CD4-positive, alpha-beta memory T cell (primary cell): ENCODE data around the gene MUC4. TPM values are rescaled to one million over a fixed set of nuclear protein-coding genes. Genes with fewer than 3 reads are reported as not detected.
"Not testable (repeated sequence)": the region's sequence is repeated elsewhere in the genome, so short reads cannot be mapped to it uniquely, and the experiment has no call there.

Experiments
- CTCF ChIA-PET: fragments of 350-600 bp; sonication (Branson Sonifier 250); formaldehyde crosslinking; loops from one replicate; lab custom pipeline; 2021; ENCODE audit warnings: inconsistent platforms; ENCODE audit not compliant: partially characterized antibody; lab: Charles Lee
- POLR2A ChIA-PET: fragments of 350-600 bp; sonication (Branson Sonifier 250); formaldehyde crosslinking; loops from one replicate; lab custom pipeline; 2021; ENCODE audit not compliant: partially characterized antibody; lab: Charles Lee
- DNase-seq, 5 donors: peaks; one replicate each; pipeline versions ENCODE4 v3.0.0 to v3.0.0-alpha.2; 2020 to 2022; ENCODE audit warnings: mixed read lengths in 1 of 5
- H3K27ac ChIP-seq: one replicate; pipeline ENCODE4 v1.7.0; 2013; ENCODE audit warnings: low read depth, low read length
- H3K27me3 ChIP-seq: 2 replicates; pipeline ENCODE4 v1.7.0; 2013; ENCODE audit warnings: mild to moderate bottlenecking, low read length, moderate library complexity; ENCODE audit not compliant: insufficient read depth
- H3K36me3 ChIP-seq: 2 replicates; pipeline ENCODE4 v1.7.0; 2013; ENCODE audit warnings: mild to moderate bottlenecking, low read length, moderate library complexity; ENCODE audit not compliant: insufficient read depth
- H3K4me1 ChIP-seq: 2 replicates; pipeline ENCODE4 v1.7.0; 2013; ENCODE audit warnings: mild to moderate bottlenecking, low read length, moderate library complexity; ENCODE audit not compliant: insufficient read depth
- H3K4me3 ChIP-seq, 2 donors: one replicate each; pipeline ENCODE4 v1.7.0; 2013; ENCODE audit warnings: low read length in 2 of 2, mild to moderate bottlenecking in 1 of 2
- H3K9me3 ChIP-seq, 2 donors: one replicate each; pipeline ENCODE4 v1.7.0; 2013; ENCODE audit warnings: low read length in 2 of 2, control low read depth in 1 of 2; ENCODE audit not compliant: control insufficient read depth in 1 of 2
- H3K27ac Mint-ChIP-seq, 7 donors: one replicate each; pipeline ENCODE4 v1.8.0; 2020 to 2021; ENCODE audit warnings: mixed read lengths in 7 of 7, mild to moderate bottlenecking in 6 of 7, inconsistent platforms in 3 of 7, moderate library complexity in 3 of 7
- H3K27me3 Mint-ChIP-seq, 2 donors: one replicate each; pipeline ENCODE4 v1.8.0; 2020 to 2021; ENCODE audit warnings: mixed read lengths in 2 of 2
- H3K36me3 Mint-ChIP-seq, 2 donors: one replicate each; pipeline ENCODE4 v1.8.0; 2020 to 2021; ENCODE audit warnings: mixed read lengths in 2 of 2, inconsistent platforms in 1 of 2, mild to moderate bottlenecking in 1 of 2
- H3K4me1 Mint-ChIP-seq, 4 donors: one replicate each; pipeline ENCODE4 v1.8.0; 2020 to 2021; ENCODE audit warnings: mixed read lengths in 4 of 4, mild to moderate bottlenecking in 1 of 4
- H3K4me3 Mint-ChIP-seq, 8 donors: one replicate each; pipeline ENCODE4 v1.8.0; 2020 to 2021; ENCODE audit warnings: mixed read lengths in 8 of 8, mild to moderate bottlenecking in 7 of 8, moderate library complexity in 6 of 8, inconsistent platforms in 3 of 8
- H3K9me3 Mint-ChIP-seq, 8 donors: one replicate each; pipeline ENCODE4 v1.8.0; 2020 to 2021; ENCODE audit warnings: mixed read lengths in 8 of 8, mild to moderate bottlenecking in 5 of 8, inconsistent platforms in 3 of 8, moderate library complexity in 1 of 8
- intact Hi-C: fragments of 100-400 bp; cut with micrococcal nuclease; formaldehyde crosslinking; loops from one replicate; pipeline ENCODE4 v1.15.1; 2023
- polyA plus RNA-seq, 2 donors: library from polyadenylated mRNA; unstranded; fragments of 300-500 nt; fragmentation: Illumina TruSeq; gene quantifications; one replicate each; pipeline ENCODE4 v1.2.3, GENCODE V29; 2021
- total RNA-seq, 2 experiments: library from RNA; stranded (reverse); gene quantifications; one replicate each; pipeline ENCODE4 v1.2.3, GENCODE V29; 2021

Gene MUC4
- total and polyA plus RNA-seq, 4 experiments from 2014 or later = not detected

GRCh38 chr3:195777975-195778374, 33.8 kb downstream of the MUC4 start:
- H3K4me3 Mint-ChIP-seq = peak overlapping the region in 3 of 8 donors; percentile 48 to 49 (median 49)
- H3K9me3 Mint-ChIP-seq = peaks cover 4 to 49% (median 32%) of the 10 kb centered on the region in 8 donors
- H3K27ac Mint-ChIP-seq = peak overlapping the region in 2 of 7 donors; percentile 31 to 68
- Histone ChIP-seq H3K4me1 (no peaks in the 10 kb centered on the region), H3K4me3 (no peak overlapping the region), H3K27ac (no peak overlapping the region), H3K27me3 (no peaks in the 10 kb centered on the region), H3K9me3 (peaks cover 0 to 4% of the 10 kb centered on the region in 2 donors), H3K36me3 (no peaks in the 10 kb centered on the region)
- H3K27me3 Mint-ChIP-seq = no peaks in the 10 kb centered on the region
- peaks cover 2 to 12% of the 10 kb centered on the region in 2 donors for H3K36me3 Mint-ChIP-seq
- no peak for DNase-seq
- intact Hi-C loops = no loop called here
- ChIA-PET CTCF (no interaction called here), POLR2A (no interaction called here)
- peaks cover 37 to 47% (median 40%) of the 10 kb centered on the region in 4 donors for H3K4me1 Mint-ChIP-seq

GRCh38 chr3:195774917-195775316, 36.8 kb downstream of the MUC4 start:
- no peaks in the 10 kb centered on the region for H3K9me3 ChIP-seq
- DNase-seq = no peak
- CTCF ChIA-PET = no interaction called here
- H3K4me1 Mint-ChIP-seq = peaks cover 11 to 19% (median 12%) of the 10 kb centered on the region in 4 donors
- H3K36me3 Mint-ChIP-seq = no peaks in the 10 kb centered on the region
- H3K27ac ChIP-seq = no peak overlapping the region
- no peak overlapping the region for H3K4me3 Mint-ChIP-seq
- H3K9me3 Mint-ChIP-seq = peaks cover 2 to 21% (median 11%) of the 10 kb centered on the region in 8 donors
- intact Hi-C loops = no loop called here
- H3K36me3 ChIP-seq = no peaks in the 10 kb centered on the region
- no peaks in the 10 kb centered on the region for H3K27me3 ChIP-seq
- no peaks in the 10 kb centered on the region for H3K27me3 Mint-ChIP-seq
- no peaks in the 10 kb centered on the region for H3K4me1 ChIP-seq
- H3K27ac Mint-ChIP-seq = peak overlapping the region in 1 of 7 donors; percentile 38
- POLR2A ChIA-PET = no interaction called here
- no peak overlapping the region for H3K4me3 ChIP-seq

- H3K36me3 ChIP-seq = no peaks in the 10 kb centered on the region
- H3K4me1 ChIP-seq = no peaks in the 10 kb centered on the region
- H3K9me3 Mint-ChIP-seq = peaks cover 0 to 12% (median 8%) of the 10 kb centered on the region in 8 donors
- H3K27ac ChIP-seq = no peak overlapping the region
- H3K27ac Mint-ChIP-seq = no peak overlapping the region
- CTCF ChIA-PET = no interaction called here
- no peaks in the 10 kb centered on the region for H3K27me3 Mint-ChIP-seq
- peaks cover 2 to 10% (median 4%) of the 10 kb centered on the region in 4 donors for H3K4me1 Mint-ChIP-seq
- no peak overlapping the region for H3K4me3 ChIP-seq
- H3K36me3 Mint-ChIP-seq = no peaks in the 10 kb centered on the region
- H3K9me3 ChIP-seq = no peaks in the 10 kb centered on the region
- H3K27me3 ChIP-seq = no peaks in the 10 kb centered on the region
- POLR2A ChIA-PET = no interaction called here
- no peak overlapping the region for H3K4me3 Mint-ChIP-seq
- no peak for DNase-seq
- intact Hi-C loops = no loop called here
Measured at GRCh38 chr3:195773956-195774537, 37.7 kb downstream of the MUC4 start.

- Histone ChIP-seq H3K27me3 (no peaks in the 10 kb centered on the region), H3K27ac (no peak overlapping the region), H3K36me3 (no peaks in the 10 kb centered on the region), H3K4me3 (no peak overlapping the region), H3K9me3 (no peaks in the 10 kb centered on the region), H3K4me1 (no peaks in the 10 kb centered on the region)
- intact Hi-C loops = no loop called here
- DNase-seq = peak in 1 of 5 donors; percentile 47
- Mint-ChIP-seq H3K4me3 (no peak overlapping the region), H3K27me3 (no peaks in the 10 kb centered on the region), H3K9me3 (peaks cover 0 to 2% (median 0%) of the 10 kb centered on the region in 8 donors), H3K27ac (peak overlapping the region in 1 of 7 donors; percentile 35), H3K4me1 (no peaks in the 10 kb centered on the region), H3K36me3 (no peaks in the 10 kb centered on the region)
- ChIA-PET CTCF (no interaction called here), POLR2A (no interaction called here)
Measured at GRCh38 chr3:195771646-195772300, 40.0 kb downstream of the MUC4 start.

GRCh38 chr3:195770841-195771645, 40.7 kb downstream of the MUC4 start:
- H3K27ac ChIP-seq, H3K36me3 Mint-ChIP-seq, H3K4me1 Mint-ChIP-seq, H3K36me3 ChIP-seq, H3K27me3 ChIP-seq, H3K4me1 ChIP-seq, CTCF ChIA-PET, H3K9me3 Mint-ChIP-seq, H3K4me3 ChIP-seq, intact Hi-C loops, H3K9me3 ChIP-seq, H3K27me3 Mint-ChIP-seq, POLR2A ChIA-PET, H3K4me3 Mint-ChIP-seq: not testable (repeated sequence)
- peak in 1 of 5 donors; percentile 33 for DNase-seq
- peak overlapping the region in 1 of 7 donors; percentile 52 for H3K27ac Mint-ChIP-seq

- Histone ChIP-seq H3K4me1 (no peaks in the 10 kb centered on the region), H3K27me3 (no peaks in the 10 kb centered on the region), H3K27ac (no peak overlapping the region), H3K4me3 (no peak overlapping the region), H3K36me3 (no peaks in the 10 kb centered on the region), H3K9me3 (no peaks in the 10 kb centered on the region)
- Mint-ChIP-seq H3K4me3 (no peak overlapping the region), H3K9me3 (peaks cover 0 to 2% (median 0%) of the 10 kb centered on the region in 8 donors), H3K27ac (peak overlapping the region in 1 of 7 donors; percentile 52), H3K36me3 (no peaks in the 10 kb centered on the region), H3K4me1 (no peaks in the 10 kb centered on the region), H3K27me3 (peaks cover 0 to 5% of the 10 kb centered on the region in 2 donors)
- ChIA-PET CTCF (no interaction called here), POLR2A (no interaction called here)
- intact Hi-C loops = no loop called here
- no peak for DNase-seq
Measured at GRCh38 chr3:195770081-195770840, 41.5 kb downstream of the MUC4 start.

- H3K27me3 ChIP-seq = no peaks in the 10 kb centered on the region
- Mint-ChIP-seq H3K27me3 (peaks cover 0 to 5% of the 10 kb centered on the region in 2 donors), H3K27ac (peak overlapping the region in 1 of 7 donors; percentile 54), H3K36me3 (no peaks in the 10 kb centered on the region), H3K4me1 (no peaks in the 10 kb centered on the region), H3K4me3 (no peak overlapping the region), H3K9me3 (peaks cover 0 to 2% (median 0%) of the 10 kb centered on the region in 8 donors)
- intact Hi-C loops = no loop called here
- H3K36me3 ChIP-seq = no peaks in the 10 kb centered on the region
- no peak for DNase-seq
- H3K27ac ChIP-seq = no peak overlapping the region
- POLR2A ChIA-PET = no interaction called here
- no peaks in the 10 kb centered on the region for H3K4me1 ChIP-seq
- CTCF ChIA-PET = no interaction called here
- no peak overlapping the region for H3K4me3 ChIP-seq
- H3K9me3 ChIP-seq = no peaks in the 10 kb centered on the region
Measured at GRCh38 chr3:195769551-195769950, 42.2 kb downstream of the MUC4 start.
